Measurements from ENCODE around the gene NADSYN1.

GRCh38 chr11:71444811-71445210 is 8.2 kb upstream of the NADSYN1 start:
- TF ChIP-seq, protein P1, sequence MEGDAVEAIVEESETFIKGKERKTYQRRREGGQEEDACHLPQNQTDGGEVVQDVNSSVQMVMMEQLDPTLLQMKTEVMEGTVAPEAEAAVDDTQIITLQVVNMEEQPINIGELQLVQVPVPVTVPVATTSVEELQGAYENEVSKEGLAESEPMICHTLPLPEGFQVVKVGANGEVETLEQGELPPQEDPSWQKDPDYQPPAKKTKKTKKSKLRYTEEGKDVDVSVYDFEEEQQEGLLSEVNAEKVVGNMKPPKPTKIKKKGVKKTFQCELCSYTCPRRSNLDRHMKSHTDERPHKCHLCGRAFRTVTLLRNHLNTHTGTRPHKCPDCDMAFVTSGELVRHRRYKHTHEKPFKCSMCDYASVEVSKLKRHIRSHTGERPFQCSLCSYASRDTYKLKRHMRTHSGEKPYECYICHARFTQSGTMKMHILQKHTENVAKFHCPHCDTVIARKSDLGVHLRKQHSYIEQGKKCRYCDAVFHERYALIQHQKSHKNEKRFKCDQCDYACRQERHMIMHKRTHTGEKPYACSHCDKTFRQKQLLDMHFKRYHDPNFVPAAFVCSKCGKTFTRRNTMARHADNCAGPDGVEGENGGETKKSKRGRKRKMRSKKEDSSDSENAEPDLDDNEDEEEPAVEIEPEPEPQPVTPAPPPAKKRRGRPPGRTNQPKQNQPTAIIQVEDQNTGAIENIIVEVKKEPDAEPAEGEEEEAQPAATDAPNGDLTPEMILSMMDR (IDR thresholded peaks at IDR 0.05; ENCODE audit: poor library complexity, severe bottlenecking), result no peak
- TF ChIP-seq RAD21 (conservative IDR thresholded peaks at IDR 0.05) (no peak), EZH2 (IDR thresholded peaks at IDR 0.05; ENCODE audit: borderline replicate concordance, insufficient read depth, low read length, poor library complexity, severe bottlenecking) (no peak), EP300 (conservative IDR thresholded peaks at IDR 0.05; ENCODE audit: poor library complexity, severe bottlenecking) (no peak), REST (IDR thresholded peaks at IDR 0.05; ENCODE audit: borderline replicate concordance) (no peak), TAF1 (IDR thresholded peaks at IDR 0.05; ENCODE audit: low read depth) (no peak)
